Ovary (tissue), 3 donors: ENCODE results near the gene ZBTB14.

Experiments used
- CTCF ChIP-seq, 3 donors: fragments of 450-650 bp in 2 of 3; fragments of 200-600 bp in 1 of 3; IDR thresholded peaks; one replicate each; pipeline versions ENCODE4 v1.5.1 to v1.8.0; 2016 to 2022; ENCODE audit warnings: antibody characterized with exemption in 3 of 3, mild to moderate bottlenecking in 1 of 3
- EP300 ChIP-seq: sonication (generic); formaldehyde crosslinking; IDR thresholded peaks from one replicate; pipeline ENCODE4 v1.6.1; 2017; ENCODE audit warnings: antibody characterized with exemption
- donor health status: DM: no; HTN: no; CAD: no.

DNA sequence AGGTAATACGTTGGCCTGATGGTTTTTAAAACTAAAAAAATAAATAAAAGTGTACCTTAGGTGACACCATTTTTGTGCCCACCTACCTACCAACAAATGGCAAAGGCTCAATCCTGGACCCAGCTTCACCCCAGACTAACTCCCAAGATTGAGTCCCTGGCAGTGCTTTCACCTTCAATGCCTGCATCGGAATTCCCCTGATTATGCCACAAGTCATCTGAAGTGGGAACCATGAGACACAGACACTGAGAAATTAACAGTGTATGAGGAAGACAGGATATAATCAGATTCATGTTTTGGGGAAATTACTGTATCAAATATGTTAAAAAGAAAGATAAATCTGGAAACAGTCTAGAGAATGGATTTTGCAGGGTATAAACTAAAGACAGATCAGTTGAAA lies 41.6 kb downstream of the ZBTB14 start:
- no peak for TF ChIP-seq CTCF (IDR thresholded peaks at IDR 0.05)
- TF ChIP-seq EP300: no peak
